Esophagus (tissue), 2 donors: Measurements from ENCODE around the gene BNC2. TPM values are rescaled to one million over a fixed set of nuclear protein-coding genes. Genes with fewer than 3 reads are reported as not detected.
"Not testable (repeated sequence)": the region's sequence is repeated elsewhere in the genome, so short reads cannot be mapped to it uniquely, and the experiment has no call there.

ENCODE experiments used
- H3K27ac ChIP-seq, 2 donors: one replicate each; pipeline ENCODE4 v1.5.1; 2013; ENCODE audit warnings: low read depth in 2 of 2, mild to moderate bottlenecking in 2 of 2, inconsistent platforms in 1 of 2, low read length in 1 of 2, moderate library complexity in 1 of 2
- H3K27me3 ChIP-seq, 2 donors: one replicate each; pipeline ENCODE4 v1.6.1; 2013; ENCODE audit warnings: low read length in 2 of 2, control low read depth in 1 of 2, mild to moderate bottlenecking in 1 of 2; ENCODE audit not compliant: insufficient read depth in 2 of 2, control insufficient read depth in 1 of 2
- H3K36me3 ChIP-seq, 2 donors: one replicate each; pipeline ENCODE4 v1.6.1; 2013; ENCODE audit warnings: low read length in 1 of 2; ENCODE audit not compliant: control insufficient read depth in 2 of 2, insufficient read depth in 2 of 2
- H3K4me1 ChIP-seq, 2 donors: one replicate each; pipeline ENCODE4 v1.6.1; 2013; ENCODE audit warnings: low read length in 1 of 2; ENCODE audit not compliant: control insufficient read depth in 2 of 2, insufficient read depth in 2 of 2
- H3K4me3 ChIP-seq, 2 donors: one replicate each; pipeline ENCODE4 v1.5.1; 2013; ENCODE audit warnings: low read length in 2 of 2, mild to moderate bottlenecking in 2 of 2, low read depth in 1 of 2, moderate library complexity in 1 of 2
- H3K9me3 ChIP-seq, 2 donors: one replicate each; pipeline ENCODE4 v1.6.1; 2013; ENCODE audit warnings: mild to moderate bottlenecking in 2 of 2, low read depth in 1 of 2, low read length in 1 of 2, moderate library complexity in 1 of 2; ENCODE audit not compliant: control insufficient read depth in 2 of 2, insufficient read depth in 1 of 2
- WGBS, 2 donors: extraction: QIAGEN DNeasy Blood & Tissue Kit; methylation state at CpG; one replicate each; pipeline ENCODE4 v1.1.7; 2013; 5-methylcytosine and 5-hydroxymethylcytosine counted together
- polyA plus RNA-seq, 2 donors: library from polyadenylated mRNA; stranded (reverse); fragments of 200-250 nt; gene quantifications; one replicate each; pipeline ENCODE4 v1.2.3, GENCODE V29; 2013
- donor health status: healthy with polysubstance abuse.
- donor health status: Bipolar disorder and iron deficiency.

Gene BNC2
- polyA plus RNA-seq, 2 donors: 1.1 to 1.6 TPM

DNA sequence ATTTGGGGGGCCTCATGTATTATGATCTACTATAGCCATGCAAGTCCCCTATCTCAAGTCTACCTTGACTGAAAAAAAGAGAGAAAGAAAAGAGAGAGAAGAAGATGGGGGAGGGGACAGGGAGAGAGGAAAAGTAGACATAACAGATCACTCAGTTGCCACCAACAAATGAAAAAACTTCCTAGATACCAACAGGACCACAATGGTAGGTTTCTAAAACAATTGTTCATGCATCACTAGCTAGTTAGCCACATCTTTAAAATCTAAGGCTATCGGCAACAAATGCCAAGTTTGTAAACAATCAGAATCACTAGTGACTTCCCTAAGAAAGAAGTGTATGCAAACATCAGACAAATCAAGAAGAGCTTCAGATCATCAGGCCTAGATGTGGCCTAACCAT lies 328.2 kb downstream of the BNC2 start:
- no peaks in the 10 kb centered on the region for H3K4me1 ChIP-seq
- 58 to 66% methylated on average over 1 of the region's 1 CpG for WGBS, 2 donors
- no peaks in the 10 kb centered on the region for H3K27me3 ChIP-seq

DNA sequence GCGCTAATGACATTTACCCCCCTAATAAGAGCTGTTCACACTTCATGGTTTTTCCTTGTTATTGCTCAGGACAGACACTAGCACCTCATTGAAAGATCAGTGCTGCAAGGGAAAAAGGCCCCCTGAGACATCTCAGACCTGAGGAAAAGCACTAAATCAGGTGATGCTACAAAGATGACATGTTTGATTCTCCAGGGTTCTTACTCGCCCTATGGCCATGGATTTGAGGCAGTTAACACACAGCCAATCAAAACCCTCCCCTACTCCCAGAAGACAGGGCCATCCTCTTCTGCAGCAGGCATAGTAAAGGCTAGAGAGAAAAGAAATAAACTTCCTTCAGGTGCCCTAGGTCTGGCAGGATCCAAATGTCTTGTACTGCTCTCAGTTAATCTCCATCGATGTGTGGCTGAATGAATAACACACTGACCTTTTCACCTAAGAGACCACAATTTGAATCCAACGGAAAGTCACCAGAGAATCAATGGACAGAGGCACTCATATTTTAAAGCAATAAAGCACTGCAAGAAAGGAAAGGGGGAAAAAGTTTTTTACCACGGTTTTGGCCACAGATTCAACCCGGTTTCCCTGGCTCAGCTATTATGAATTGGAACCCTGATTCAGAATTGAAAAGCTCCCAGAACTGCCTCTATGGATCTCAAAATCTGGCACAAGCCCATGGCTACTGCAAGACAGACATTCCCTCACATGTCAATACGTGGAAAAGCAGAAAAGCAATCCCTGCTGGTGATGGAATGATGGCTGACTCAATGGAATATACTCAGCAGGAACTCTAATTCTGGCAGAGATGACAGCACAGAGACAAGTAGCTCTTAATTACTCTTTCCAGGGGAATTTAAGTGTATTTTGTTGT lies 329.5 kb downstream of the BNC2 start:
- 67 to 70% methylated on average over 7 of the region's 7 CpGs for WGBS, 2 donors
- H3K36me3 ChIP-seq: no peaks in the 10 kb centered on the region

More for the DNA sequence above, 328.2 kb downstream of the BNC2 start:
- Histone ChIP-seq H3K27ac (no peak overlapping the region), H3K9me3 (no peaks in the 10 kb centered on the region), H3K4me3 (no peak overlapping the region), H3K36me3 (no peaks in the 10 kb centered on the region)

DNA sequence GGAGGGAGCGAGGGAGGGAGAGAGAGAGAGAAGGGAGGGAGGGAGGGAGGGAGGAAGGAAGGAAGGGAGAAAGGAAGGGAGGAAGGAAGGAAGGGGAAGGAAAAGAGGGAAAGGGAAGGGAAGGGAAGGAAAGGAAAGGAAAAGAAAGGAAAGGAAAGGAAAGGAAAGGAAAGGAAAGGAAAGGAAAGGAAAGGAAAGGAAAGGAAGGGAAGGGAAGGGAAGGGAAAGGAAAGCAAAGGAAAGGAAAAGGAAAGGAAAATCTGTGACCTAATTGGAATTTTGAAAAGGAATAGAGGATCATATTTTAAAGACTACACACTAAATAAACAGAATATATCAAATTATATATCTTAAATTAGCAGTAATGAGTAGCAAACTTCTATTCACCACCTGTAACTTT lies 330.8 kb downstream of the BNC2 start:
- H3K27ac ChIP-seq, H3K4me3 ChIP-seq, H3K4me1 ChIP-seq, H3K36me3 ChIP-seq, H3K27me3 ChIP-seq, H3K9me3 ChIP-seq: not testable (repeated sequence)
- 96 to 100% methylated on average over 1 of the region's 1 CpG for WGBS, 2 donors

More for the DNA sequence above, 329.5 kb downstream of the BNC2 start:
- Histone ChIP-seq H3K4me3 (no peak overlapping the region), H3K27ac (no peak overlapping the region), H3K27me3 (no peaks in the 10 kb centered on the region), H3K9me3 (no peaks in the 10 kb centered on the region), H3K4me1 (no peaks in the 10 kb centered on the region)

DNA sequence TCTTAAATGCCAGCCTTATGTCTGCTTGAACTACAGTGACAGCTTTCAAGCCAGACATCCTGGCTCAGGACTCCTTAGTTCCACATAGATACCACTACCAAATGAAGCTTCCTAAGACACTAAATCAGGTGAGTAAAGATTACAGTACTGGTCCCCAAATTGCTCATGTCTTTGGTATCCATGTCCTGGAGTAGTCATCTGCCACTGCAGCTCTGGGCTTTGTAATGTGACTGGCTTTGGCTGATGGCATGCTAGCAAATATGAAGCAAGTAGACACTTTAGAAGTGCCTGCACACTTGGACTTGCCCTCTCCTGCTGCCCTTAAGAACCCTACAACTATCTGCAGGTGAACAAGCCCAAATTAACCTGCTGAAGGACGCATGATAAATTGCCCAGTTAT lies 334.9 kb downstream of the BNC2 start:
- no peak overlapping the region for H3K27ac ChIP-seq
- no peaks in the 10 kb centered on the region for H3K36me3 ChIP-seq
- no peaks in the 10 kb centered on the region for H3K27me3 ChIP-seq
- 69 to 87% methylated on average over 1 of the region's 1 CpG for WGBS, 2 donors
- H3K4me1 ChIP-seq: no peaks in the 10 kb centered on the region
- no peaks in the 10 kb centered on the region for H3K9me3 ChIP-seq
- H3K4me3 ChIP-seq: no peak overlapping the region

DNA sequence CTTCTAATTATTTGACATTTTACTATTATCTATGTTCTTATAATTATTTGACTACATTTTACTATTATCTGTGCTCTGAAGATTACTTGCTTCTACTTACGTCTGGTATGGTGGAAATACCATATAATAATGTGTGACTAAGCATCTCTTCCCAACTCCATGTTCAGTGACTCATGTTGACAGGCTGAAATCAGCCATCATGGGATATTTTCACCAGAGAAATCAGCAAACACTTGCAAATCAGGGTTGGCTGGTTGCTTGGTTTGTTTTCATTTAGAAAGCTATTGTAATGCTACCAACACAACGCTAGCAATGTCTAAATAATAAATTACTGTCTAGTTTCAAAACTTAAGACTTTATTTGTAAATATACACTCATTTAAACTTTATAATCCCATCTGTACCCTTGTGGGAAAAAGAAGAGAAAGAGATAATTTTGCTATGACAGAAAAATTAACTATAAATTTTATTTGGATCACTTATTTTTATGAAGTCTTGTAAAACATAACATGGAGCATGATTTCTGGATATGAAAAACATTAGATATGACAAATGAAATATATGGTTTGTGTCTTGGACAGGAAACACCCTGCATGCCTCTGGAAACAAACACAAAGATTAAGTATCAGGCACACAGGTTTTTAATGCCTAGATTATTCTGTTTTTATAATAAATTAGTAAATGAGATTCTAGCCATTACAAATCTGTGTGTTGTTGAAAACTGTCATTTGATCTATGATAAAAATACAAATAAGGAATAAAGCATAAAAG lies 337.6 kb downstream of the BNC2 start:
- no peaks in the 10 kb centered on the region for H3K9me3 ChIP-seq
- H3K27me3 ChIP-seq: no peaks in the 10 kb centered on the region
- H3K36me3 ChIP-seq: no peaks in the 10 kb centered on the region
- 56 to 62% methylated on average over 2 of the region's 2 CpGs for WGBS, 2 donors
- H3K4me1 ChIP-seq: no peaks in the 10 kb centered on the region
- H3K27ac ChIP-seq: no peak overlapping the region
- H3K4me3 ChIP-seq: no peak overlapping the region

DNA sequence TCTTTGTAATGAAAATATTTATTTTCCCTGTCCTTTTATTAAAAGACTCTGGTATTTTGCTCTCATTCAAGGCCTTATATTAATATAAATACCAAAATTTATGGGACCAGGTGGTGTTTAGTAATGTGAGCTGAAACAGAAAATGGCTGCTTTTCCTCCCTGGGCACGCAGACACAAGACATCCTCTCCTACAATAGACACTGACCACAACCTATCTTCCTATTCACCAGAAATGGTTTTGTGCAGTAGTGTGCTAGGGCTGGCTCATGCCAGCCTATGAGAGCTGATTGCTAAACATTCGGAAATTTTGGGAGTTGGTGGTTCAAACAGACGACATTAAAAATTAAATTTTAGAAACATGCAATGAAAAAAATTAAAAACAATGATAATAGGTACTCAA lies 338.2 kb downstream of the BNC2 start:
- H3K4me1 ChIP-seq: no peaks in the 10 kb centered on the region
- no peak overlapping the region for H3K27ac ChIP-seq
- WGBS, 2 donors: 90 to 92% methylated on average over 3 of the region's 3 CpGs

DNA sequence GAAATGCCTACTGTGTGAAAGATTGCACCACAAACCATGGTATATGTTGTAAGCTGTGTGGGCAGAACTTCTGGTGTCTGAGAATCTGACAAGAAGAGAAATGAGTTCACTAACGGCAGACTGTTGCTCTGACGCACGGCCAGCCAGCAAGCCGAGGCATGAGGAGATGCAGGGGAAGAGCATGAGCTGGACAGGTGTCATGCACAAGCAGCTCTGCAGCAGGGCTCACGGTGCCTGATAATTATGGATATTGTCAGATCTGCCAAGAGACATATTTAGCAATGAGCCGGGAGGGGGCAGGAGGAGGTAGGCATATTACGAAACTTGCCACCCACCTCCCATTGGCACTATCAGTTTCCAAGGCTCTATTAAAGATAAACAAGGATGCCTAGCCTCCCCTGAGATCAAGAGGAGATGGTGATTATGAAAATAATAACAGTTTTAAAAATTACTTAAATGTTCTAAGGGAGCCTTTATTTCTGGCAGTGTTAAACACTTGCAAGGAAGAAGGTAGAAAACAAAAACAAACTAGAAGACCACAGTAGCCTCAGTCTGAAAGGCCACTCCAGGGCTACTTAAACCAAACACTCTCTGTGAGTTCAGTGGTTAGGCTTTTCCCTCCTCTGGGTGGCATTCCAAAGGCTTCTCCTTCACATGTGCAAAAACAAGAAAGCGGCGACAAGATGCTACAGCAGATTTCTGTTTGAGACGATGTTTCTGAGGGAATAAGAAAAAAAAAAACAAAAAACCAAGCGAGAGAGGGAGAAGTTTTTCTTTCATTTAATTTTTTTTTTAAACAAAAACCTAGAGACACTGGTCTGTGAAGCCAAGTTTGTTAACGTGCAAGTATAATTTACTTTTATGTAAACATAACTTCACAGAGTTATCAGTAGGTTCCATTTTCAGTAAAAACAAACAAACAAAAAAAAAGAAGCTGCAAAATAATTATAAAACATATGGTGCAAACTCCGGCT lies 339.5 kb downstream of the BNC2 start:
- WGBS, 2 donors: 48 to 51% methylated on average over 13 of the region's 13 CpGs
- H3K27me3 ChIP-seq: no peaks in the 10 kb centered on the region
- H3K9me3 ChIP-seq: no peaks in the 10 kb centered on the region
- no peak overlapping the region for H3K4me3 ChIP-seq
- H3K27ac ChIP-seq: no peak overlapping the region
- no peaks in the 10 kb centered on the region for H3K36me3 ChIP-seq
- no peaks in the 10 kb centered on the region for H3K4me1 ChIP-seq

More for the DNA sequence above, 338.2 kb downstream of the BNC2 start:
- Histone ChIP-seq H3K36me3 (no peaks in the 10 kb centered on the region), H3K27me3 (no peaks in the 10 kb centered on the region), H3K9me3 (no peaks in the 10 kb centered on the region), H3K4me3 (no peak overlapping the region)

DNA sequence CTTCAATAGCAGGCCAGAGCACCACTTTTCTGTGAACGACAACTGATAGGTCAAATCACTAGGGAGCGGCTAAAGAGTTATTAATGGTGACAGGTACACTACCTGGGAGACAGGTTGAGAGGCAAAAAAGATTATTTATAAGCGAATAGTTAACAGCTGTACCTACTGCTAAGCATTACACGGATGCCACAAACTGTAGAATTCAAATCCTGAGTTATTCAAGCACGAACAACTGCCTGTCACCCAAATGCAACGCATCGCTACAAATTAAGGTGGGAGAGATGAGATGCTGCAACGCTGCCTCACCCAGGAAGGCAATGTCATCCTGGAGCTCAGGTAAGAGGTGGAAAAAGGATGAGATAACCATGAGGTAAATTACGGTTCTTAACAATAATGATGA lies 342.9 kb downstream of the BNC2 start:
- Histone ChIP-seq H3K9me3 (no peaks in the 10 kb centered on the region), H3K36me3 (no peaks in the 10 kb centered on the region), H3K4me3 (no peak overlapping the region), H3K27ac (no peak overlapping the region), H3K27me3 (no peaks in the 10 kb centered on the region), H3K4me1 (no peaks in the 10 kb centered on the region)
- WGBS, 2 donors: 89 to 92% methylated on average over 9 of the region's 9 CpGs

DNA sequence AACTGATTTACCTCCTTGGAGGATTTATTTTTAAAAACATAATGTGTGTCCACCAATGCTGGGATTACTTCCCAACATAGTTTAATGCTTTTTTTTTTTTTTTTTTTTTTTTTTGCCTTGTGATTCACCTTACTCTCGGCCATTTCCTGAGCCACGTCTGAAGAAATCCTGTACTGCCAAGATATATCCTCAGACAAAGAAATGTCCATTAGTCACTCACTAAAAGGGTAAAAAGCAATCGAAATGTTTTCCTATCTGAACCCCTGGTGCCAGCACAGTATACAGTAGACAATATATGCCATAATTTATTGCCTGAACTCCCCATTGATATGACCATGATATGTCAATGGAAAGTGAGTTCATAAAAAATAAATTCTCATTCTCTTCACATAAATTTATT lies 344.1 kb downstream of the BNC2 start:
- 55 to 58% methylated on average over 3 of the region's 3 CpGs for WGBS, 2 donors
- H3K36me3 ChIP-seq: no peaks in the 10 kb centered on the region
- H3K9me3 ChIP-seq: no peaks in the 10 kb centered on the region
- no peaks in the 10 kb centered on the region for H3K4me1 ChIP-seq
- no peaks in the 10 kb centered on the region for H3K27me3 ChIP-seq
- H3K4me3 ChIP-seq: no peak overlapping the region
- no peak overlapping the region for H3K27ac ChIP-seq
